GM18499 (cell line): ENCODE measurements around the gene CHURC1.

Experiments
- ATAC-seq: cut with Tn5 transposase; IDR thresholded peaks from one replicate; pipeline ENCODE4 v1.9.1; 2021; ENCODE audit warnings: moderate number of reproducible peaks; ENCODE audit not compliant: insufficient read depth, unreplicated experiment

Gene CHURC1

DNA sequence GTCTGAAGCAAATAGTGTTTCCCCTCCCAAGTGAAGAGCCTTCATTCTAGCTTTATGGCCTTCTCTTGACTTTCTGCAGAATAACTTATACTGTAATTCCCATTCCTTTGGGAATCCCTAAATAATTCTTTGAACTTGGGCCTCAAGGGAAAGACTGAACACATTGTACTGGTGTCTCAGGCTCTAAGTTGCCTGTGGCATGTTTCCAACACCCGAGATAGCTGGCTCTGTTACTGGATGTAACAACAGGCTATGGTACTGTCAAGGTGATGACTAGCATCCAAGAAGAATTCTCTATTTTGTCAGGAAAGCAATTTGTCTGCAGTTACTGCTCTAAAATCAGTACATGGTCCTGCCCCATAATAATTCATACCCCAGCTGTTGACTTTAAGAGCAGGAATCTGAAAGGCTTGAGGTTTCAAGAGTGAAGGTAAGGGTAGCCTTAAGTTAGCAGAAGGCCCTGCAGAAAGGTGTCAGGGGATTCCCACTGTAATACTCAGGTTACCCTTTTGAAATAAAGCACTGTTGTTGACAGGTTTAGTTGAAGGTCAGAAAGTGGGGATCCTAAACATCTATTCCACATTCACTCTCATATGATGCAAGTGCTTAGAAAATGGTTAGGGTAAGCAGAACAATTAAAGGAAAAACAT is 23.0 kb downstream of the CHURC1 start:
- ATAC-seq, result no peak

- no peak for ATAC-seq
Observed at GRCh38 chr14:64937821-64938193, 23.6 kb downstream of the CHURC1 start.

DNA sequence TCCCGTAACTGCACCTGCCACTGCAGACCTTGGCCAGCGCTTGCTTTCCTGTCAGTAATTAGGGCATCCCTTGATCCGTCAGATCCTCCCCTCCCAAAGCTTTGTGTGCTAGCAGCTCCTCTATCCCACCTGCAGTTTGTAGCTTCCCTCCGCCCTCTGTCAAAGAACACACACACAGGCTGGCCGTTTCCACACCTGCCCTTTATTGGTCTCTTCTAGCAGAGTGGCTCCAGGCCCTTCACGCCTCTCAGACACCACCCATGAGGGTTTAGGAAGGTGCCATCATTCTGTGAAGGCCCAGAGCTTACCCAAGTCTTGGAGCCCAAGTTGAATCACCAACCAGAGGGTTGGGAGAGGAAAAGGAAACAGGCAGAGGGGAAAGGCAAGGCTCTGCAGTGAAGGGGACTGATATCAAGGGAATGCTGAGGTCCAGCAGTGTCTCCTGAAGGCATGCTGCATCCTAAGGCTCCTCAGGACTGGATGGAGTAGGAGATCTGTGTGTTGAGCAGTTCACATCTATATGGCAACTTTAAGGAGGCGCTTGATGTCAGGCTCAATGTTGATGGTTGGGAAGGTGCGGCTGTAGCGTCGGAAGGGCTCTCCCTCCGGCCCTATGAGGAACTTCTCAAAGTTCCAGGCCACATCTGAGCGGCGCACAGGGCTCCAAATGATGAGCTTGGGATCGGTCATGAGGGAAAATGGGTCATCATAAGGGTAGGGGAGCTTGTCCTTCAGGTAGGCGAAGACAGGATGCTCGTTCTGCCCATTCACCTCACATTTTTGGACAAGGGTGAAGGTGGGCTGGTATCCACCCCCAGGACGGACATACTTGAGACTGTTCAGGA is 24.9 kb downstream of the CHURC1 start:
- no peak for ATAC-seq

GRCh38 chr14:64939817-64940190 is 25.5 kb downstream of the CHURC1 start:
- no peak for ATAC-seq

- ATAC-seq, result no peak
Observed at GRCh38 chr14:64940336-64940910, 26.2 kb downstream of the CHURC1 start.

- ATAC-seq, result no peak
Observed at GRCh38 chr14:64942531-64943111, 28.4 kb downstream of the CHURC1 start, which contains the start of gene GPX2. Gene GPX2 (minus strand): TSS chr14:64942745. CDS start chr14:64942726, 19 bp downstream.

GRCh38 chr14:64943556-64943955 is 29.3 kb downstream of the CHURC1 start:
- no peak for ATAC-seq

DNA sequence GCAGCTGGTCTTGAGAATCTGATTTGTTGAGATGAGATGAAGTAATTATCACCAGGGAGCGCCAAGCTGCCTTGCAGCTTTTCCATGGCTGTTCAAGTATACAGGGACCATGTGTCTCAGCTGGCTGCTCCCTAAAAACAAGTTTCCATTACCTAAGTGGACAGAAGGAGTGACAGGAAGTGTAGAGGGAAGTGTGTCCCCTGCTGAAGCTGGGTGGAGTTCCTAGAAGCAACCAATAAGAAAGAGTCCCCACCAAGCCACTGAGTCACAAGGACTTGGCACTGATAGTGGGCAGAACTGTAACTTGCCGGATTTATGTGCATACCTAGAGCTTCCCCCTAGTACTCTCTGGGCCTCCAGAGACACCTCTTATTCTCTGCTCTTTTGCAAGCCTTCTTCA is 29.8 kb downstream of the CHURC1 start:
- ATAC-seq, result no peak

DNA sequence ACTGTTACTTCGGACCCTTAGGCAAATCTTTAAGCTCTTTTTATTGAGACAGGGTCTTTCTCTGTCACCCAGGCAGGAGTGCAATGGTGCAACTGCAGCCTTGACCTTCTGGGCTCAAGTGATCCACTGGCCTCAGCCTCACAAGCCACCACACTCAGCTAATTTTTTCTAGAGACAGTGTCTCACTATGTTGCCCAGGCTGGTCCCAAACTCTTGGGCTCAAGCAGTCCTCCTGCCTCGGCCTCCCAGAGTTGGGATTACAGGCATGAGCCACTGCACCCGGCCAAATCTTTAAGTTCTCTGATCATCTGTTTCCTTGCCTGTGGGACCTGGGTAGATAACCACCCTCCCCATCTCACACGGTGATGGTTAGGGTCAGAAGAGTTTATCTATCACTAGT is 30.6 kb downstream of the CHURC1 start:
- no peak for ATAC-seq

DNA sequence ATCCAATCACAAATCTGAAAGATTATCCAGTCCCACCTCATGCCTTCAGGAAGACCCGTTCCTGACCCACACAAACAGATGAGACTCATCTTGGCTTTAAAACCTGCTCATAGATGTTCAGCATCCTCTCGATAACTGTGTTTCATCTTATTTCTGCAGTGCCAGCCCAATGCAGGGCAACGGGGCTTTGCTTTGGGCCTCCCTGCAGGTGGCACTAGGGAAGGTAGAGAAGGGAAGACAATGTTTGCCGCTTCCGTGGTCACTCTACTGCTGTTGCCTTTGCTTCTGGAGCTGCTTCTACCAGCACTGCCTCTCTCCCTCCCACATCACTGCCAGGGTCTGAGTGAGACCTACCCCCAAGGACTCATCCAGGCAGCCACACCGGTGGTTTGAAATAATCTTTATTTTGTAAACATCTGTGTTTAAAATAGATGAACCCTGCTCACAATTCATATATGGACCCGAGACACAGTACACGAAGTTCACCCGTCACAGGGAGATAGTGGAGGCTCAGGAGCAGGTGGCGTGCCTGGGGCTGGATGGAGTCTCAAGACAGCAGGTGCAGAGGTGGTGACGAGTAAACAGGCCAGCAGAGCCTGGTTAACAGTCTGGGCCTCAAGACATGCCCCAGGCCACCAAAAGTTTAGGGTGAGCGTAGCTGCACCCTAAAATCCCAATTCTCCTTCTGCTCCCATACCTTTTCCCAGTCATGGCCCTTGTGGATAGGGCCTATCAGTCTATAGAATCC is 31.4 kb downstream of the CHURC1 start:
- ATAC-seq, result no peak

- no peak for ATAC-seq
Observed at GRCh38 chr14:64946310-64947045, 32.2 kb downstream of the CHURC1 start.

DNA sequence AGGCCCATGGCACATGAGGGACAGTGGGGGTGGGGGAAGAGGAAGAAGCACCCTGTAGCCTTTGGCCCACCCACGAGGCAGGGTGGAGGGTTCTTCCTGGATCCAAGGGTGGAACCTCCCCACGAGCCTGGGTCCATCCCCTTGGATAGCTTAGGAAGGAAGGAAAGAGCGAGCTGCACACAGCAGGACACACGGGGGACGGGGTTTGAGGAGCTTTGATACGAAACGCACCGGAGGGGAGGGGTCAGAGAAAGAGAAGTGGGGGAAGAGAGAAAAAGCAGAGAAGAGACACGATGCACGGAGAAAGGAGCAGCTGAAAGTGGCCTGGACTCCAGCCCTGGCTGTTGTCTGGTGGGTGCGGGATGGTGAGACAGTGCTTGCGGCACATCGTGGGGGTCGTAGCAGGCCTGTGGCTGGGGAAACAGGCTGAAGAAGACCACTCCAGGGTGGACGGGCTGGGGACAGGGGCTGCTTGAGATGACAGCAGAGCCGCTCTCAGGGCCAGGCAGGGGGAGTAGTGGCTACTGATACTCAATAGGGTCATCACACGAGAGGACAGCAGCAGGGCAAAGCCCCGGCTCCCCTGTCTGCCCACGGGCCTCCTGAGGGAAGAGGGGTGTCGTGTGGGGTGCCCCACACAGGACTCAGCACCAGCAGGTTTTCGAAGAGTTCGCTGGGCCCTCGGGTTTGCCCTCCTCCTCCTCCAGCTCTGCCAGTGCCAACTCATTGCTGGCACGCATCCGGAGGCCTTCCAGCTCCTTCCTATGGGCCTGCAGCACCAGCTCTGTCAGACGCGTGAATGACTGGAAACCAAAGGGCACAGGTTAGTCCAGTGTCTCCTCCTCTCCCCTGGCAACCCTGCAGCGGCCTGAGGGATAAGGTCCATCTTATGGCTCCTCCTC is 33.7 kb downstream of the CHURC1 start:
- no peak for ATAC-seq

- no peak for ATAC-seq
Observed at GRCh38 chr14:64948612-64949210, 34.5 kb downstream of the CHURC1 start.

DNA sequence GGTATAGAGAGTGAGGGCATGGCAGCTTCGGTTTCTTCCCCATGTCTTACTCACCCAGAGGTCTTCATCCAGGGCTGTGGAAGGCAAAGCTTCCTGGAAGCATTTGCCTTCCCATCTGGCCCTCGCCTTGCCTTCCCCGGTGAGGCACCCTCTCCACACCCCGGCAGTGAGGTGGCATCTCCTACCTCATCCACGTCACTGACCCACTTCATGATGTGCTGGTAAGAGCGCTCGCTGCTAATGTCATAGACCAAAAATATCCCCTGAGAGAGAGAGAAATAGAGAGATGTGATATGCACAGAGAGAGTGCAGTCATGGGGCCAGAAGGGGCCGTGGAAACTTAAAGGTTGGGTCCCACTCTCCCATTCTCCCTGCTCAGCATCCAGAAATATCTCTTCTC is 36.6 kb downstream of the CHURC1 start:
- no peak for ATAC-seq

DNA sequence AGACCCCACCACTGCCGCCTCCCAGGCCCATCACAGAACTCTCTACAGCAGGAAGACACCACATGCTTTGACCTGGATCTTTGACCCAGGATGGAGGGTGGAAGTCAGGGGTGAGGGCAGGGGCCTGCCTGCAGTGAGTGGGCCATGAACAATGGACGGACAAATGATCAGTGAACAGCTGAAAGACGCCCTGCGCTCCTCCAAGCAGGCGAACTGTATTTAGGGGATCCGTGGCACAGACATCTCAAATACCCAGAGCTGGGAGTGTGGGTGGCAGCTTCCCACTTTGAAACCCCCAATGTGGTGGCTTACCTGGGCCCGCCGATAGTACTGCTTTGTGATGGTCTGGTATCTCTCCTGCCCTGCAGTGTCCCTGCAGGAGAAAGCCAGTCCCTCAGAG is 37.0 kb downstream of the CHURC1 start:
- ATAC-seq, result no peak

DNA sequence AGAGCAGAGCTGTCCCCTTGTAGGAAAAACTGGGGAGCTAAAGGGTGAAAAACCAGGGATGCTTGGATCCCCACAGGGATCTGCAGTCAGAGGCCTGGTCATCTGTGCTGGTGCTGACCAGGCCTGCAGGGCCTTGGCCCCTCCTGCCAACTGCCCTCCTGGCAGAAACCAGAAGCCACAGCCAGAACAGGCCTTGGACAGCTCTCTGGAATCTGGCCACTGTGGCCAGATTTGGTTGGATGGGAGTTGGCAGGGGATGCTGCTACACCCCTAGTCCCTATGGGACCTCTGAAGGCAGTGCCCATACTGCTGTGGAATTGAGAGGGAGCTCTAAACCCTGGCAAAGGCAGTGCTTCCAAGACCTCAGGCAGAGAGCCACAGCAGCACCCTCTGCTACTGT is 37.5 kb downstream of the CHURC1 start:
- ATAC-seq, result no peak

DNA sequence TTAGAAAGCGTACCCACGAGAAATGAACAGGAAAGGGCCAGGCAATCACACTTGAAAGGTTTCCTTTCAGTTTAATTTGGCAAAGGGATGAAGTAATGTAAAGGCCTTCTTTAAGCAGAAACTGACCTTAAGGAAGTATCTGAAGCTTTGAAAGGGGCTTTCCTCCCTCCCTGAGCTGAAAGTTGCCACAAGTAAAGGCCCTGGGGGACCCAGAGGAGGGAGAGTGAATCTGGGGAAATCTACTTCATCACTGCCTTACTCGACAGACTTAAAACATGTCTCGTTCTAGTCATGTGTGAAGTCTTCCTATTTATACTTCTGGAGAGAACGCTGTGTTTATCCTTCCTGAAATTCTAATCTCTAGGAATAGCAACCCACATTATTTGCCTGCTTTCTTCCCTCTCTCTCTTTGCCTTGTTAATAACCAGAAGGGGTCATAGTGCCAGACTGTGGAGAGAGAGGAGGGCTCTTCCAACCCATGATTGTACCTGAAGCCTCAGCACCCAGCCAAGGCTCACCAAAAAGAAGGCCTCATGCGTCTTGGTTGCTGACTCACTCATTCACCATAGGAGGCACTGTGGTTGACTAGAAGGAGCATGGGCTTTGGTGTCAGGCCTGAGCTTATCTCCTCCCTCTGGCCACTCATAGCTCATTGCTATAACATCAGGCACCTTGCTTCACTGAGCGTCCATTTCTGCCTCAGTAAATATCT is 38.5 kb downstream of the CHURC1 start:
- ATAC-seq, result no peak

- no peak for ATAC-seq
Observed at GRCh38 chr14:64953310-64953654, 39.0 kb downstream of the CHURC1 start.
